KMS-11 (cell line): Measurements from ENCODE around the gene TPBGL.
A peak's percentile ranks its signal among the peaks of the same experiment; 100 is the strongest.

ENCODE experiments used
- H2AFZ ChIP-seq: fragments of 200-600 bp; sonication (generic); 2 replicates; pipeline ENCODE4 v1.6.1; 2016; ENCODE audit warnings: antibody characterized with exemption, mixed run types, low read depth
- H3K27ac ChIP-seq: fragments of 200-600 bp; sonication (generic); 2 replicates; pipeline ENCODE4 v1.6.1; 2016; ENCODE audit warnings: mild to moderate bottlenecking, mixed run types
- H3K27me3 ChIP-seq: fragments of 200-600 bp; sonication (generic); 2 replicates; pipeline ENCODE4 v1.6.1; 2017; ENCODE audit warnings: mild to moderate bottlenecking, low read depth, mixed run types, moderate library complexity; ENCODE audit not compliant: insufficient read depth
- H3K36me3 ChIP-seq: fragments of 200-600 bp; sonication (generic); 2 replicates; pipeline ENCODE4 v1.6.1; 2017; ENCODE audit warnings: mild to moderate bottlenecking, mixed run types; ENCODE audit not compliant: insufficient read depth
- H3K4me1 ChIP-seq: fragments of 200-600 bp; sonication (generic); 2 replicates; pipeline ENCODE4 v1.6.1; 2016; ENCODE audit warnings: mild to moderate bottlenecking, low read depth, mixed run types; ENCODE audit not compliant: poor library complexity, severe bottlenecking
- H3K4me2 ChIP-seq: fragments of 200-600 bp; sonication (generic); 2 replicates; pipeline ENCODE4 v1.7.0; 2016; ENCODE audit warnings: mild to moderate bottlenecking, mixed run types
- H3K4me3 ChIP-seq: fragments of 200-600 bp; sonication (generic); IDR thresholded peaks from 2 replicates; pipeline ENCODE4 v1.6.1; 2017; ENCODE audit warnings: low read depth, low read length, mixed read lengths; ENCODE audit not compliant: insufficient read depth
- H3K79me2 ChIP-seq: fragments of 200-600 bp; sonication (generic); 2 replicates; pipeline ENCODE4 v1.6.1; 2016; ENCODE audit warnings: low read depth, mixed run types; ENCODE audit not compliant: insufficient read depth
- H3K9ac ChIP-seq: fragments of 200-600 bp; sonication (generic); 2 replicates; pipeline ENCODE4 v1.6.1; 2016; ENCODE audit warnings: mild to moderate bottlenecking, mixed run types
- H4K20me1 ChIP-seq: fragments of 200-600 bp; sonication (generic); 2 replicates; pipeline ENCODE4 v1.6.1; 2016; ENCODE audit warnings: mild to moderate bottlenecking, mixed run types; ENCODE audit not compliant: insufficient read depth
- CTCF ChIP-seq: fragments of 200-600 bp; sonication (generic); conservative IDR thresholded peaks from 2 replicates; pipeline ENCODE4 v1.6.1; 2017; ENCODE audit warnings: low read depth, mild to moderate bottlenecking, antibody characterized with exemption, low read length, moderate library complexity, mixed read lengths

TPBGL gene

GRCh38 chr11:75279273-75279672 is 38.7 kb downstream of the TPBGL start:
- H3K27ac ChIP-seq = no peak overlapping the region
- no peaks in the 10 kb centered on the region for H3K27me3 ChIP-seq
- no peaks in the 10 kb centered on the region for H3K4me1 ChIP-seq
- H2AFZ ChIP-seq = no peak overlapping the region
- H3K9ac ChIP-seq = no peak overlapping the region
- no peaks in the 10 kb centered on the region for H4K20me1 ChIP-seq
- H3K4me3 ChIP-seq = no peak overlapping the region
- no peak for TF ChIP-seq CTCF
- no peaks in the 10 kb centered on the region for H3K36me3 ChIP-seq
- H3K79me2 ChIP-seq = no peaks in the 10 kb centered on the region
- no peak overlapping the region for H3K4me2 ChIP-seq

GRCh38 chr11:75280227-75280701 is 39.7 kb downstream of the TPBGL start:
- no peaks in the 10 kb centered on the region for H3K4me1 ChIP-seq
- H3K4me2 ChIP-seq = no peak overlapping the region
- no peak overlapping the region for H3K27ac ChIP-seq
- no peaks in the 10 kb centered on the region for H3K36me3 ChIP-seq
- H4K20me1 ChIP-seq = no peaks in the 10 kb centered on the region
- H3K79me2 ChIP-seq = no peaks in the 10 kb centered on the region
- H2AFZ ChIP-seq = no peak overlapping the region
- peak; percentile 93 for TF ChIP-seq CTCF
- no peak overlapping the region for H3K4me3 ChIP-seq
- H3K9ac ChIP-seq = no peak overlapping the region
- no peaks in the 10 kb centered on the region for H3K27me3 ChIP-seq

GRCh38 chr11:75280770-75281468 is 40.3 kb downstream of the TPBGL start:
- H3K36me3 ChIP-seq = no peaks in the 10 kb centered on the region
- no peak overlapping the region for H3K27ac ChIP-seq
- H3K4me2 ChIP-seq = no peak overlapping the region
- no peak overlapping the region for H3K9ac ChIP-seq
- H2AFZ ChIP-seq = no peak overlapping the region
- H4K20me1 ChIP-seq = no peaks in the 10 kb centered on the region
- H3K4me1 ChIP-seq = no peaks in the 10 kb centered on the region
- no peak for TF ChIP-seq CTCF
- H3K79me2 ChIP-seq = no peaks in the 10 kb centered on the region
- H3K27me3 ChIP-seq = no peaks in the 10 kb centered on the region
- H3K4me3 ChIP-seq = no peak overlapping the region

- no peaks in the 10 kb centered on the region for H4K20me1 ChIP-seq
- no peak overlapping the region for H3K4me2 ChIP-seq
- H3K4me1 ChIP-seq = no peaks in the 10 kb centered on the region
- no peak overlapping the region for H3K4me3 ChIP-seq
- H3K79me2 ChIP-seq = no peaks in the 10 kb centered on the region
- H3K27ac ChIP-seq = no peak overlapping the region
- H3K9ac ChIP-seq = no peak overlapping the region
- no peaks in the 10 kb centered on the region for H3K27me3 ChIP-seq
- no peak for TF ChIP-seq CTCF
- H2AFZ ChIP-seq = no peak overlapping the region
- no peaks in the 10 kb centered on the region for H3K36me3 ChIP-seq
Observed at GRCh38 chr11:75281469-75282095, 41.0 kb downstream of the TPBGL start.
